NCI-H2227 treated with DMSO at 0.1 percent for 48 hours (cell line): Measurements from ENCODE around the gene ANKRD24.
"Not testable (repeated sequence)": the region's sequence is repeated elsewhere in the genome, so short reads cannot be mapped to it uniquely, and the experiment has no call there.

ENCODE experiments used
- DNase-seq: peaks from one replicate; lab custom pipeline; 2025; lab: John Stamatoyannopoulos, UW

The ANKRD24 gene

DNA sequence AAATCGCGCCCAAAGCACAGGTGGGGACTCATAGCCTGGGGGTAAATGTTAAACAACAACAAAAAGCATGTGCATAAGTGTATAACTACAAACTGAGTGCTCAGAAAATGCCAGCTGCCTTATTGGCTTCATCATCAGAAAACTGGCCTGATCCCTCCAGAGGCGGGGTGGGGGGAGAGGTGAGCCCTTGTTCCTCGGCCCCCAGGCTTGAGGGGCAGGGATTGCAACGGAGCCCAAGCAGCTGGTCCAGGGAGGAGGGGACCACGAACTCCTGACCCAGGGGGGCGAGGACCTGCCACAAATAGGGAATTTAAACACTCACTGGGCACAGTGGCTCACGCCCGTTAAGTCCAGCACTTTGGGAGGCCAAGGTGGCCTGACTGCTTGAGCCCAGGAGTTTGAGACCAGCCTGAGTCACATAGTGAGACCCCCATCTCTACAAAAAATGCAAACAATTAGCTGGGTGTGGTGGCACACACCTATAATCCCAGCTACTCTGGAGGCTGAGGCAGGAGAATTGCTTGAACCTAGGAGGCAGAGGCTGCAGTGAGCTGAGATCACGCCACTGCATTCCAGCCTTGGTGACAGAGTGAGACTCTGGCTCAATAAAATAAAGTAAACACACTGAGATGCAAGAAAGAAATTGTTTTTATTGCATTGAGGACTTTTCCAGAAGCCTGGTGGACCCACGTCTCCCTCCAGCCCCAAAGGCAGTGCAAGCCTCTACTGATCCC, 8.8 kb upstream of the ANKRD24 start:
- DNase-seq: no peak

DNA sequence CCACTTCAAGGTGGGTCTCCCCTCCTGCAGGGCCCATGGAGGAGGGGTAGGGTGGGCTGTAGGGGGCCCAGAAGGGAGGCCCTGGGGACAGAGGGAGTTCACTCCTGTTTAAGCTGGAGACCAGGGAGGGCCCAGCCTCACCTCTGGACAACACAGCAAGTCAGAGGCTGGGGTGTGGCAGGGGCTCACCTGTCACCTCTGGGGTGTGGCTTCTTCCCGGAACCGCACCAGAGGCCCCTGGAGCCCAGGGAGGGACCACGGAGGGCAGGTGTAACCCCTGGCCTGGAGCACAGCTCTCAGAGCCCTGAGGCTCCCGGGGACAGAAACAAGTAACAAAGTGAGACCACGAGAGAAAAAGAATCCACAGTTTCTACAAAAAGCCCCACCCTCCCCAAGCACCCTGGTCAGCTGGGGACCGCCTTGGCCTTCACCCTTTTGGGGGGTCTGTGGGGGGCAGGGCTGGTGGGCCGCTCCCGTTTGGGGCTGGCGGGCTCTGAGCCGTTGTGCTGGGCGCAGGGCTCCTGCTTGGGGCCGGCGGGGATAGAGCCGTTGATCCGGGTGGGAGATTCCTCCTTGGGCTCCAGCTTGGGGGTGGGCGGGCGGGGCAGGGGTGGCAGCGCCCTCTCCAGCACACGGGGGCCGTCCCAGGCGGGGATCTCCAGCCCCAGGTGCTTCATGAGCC, 8.1 kb upstream of the ANKRD24 start:
- no peak for DNase-seq

DNA sequence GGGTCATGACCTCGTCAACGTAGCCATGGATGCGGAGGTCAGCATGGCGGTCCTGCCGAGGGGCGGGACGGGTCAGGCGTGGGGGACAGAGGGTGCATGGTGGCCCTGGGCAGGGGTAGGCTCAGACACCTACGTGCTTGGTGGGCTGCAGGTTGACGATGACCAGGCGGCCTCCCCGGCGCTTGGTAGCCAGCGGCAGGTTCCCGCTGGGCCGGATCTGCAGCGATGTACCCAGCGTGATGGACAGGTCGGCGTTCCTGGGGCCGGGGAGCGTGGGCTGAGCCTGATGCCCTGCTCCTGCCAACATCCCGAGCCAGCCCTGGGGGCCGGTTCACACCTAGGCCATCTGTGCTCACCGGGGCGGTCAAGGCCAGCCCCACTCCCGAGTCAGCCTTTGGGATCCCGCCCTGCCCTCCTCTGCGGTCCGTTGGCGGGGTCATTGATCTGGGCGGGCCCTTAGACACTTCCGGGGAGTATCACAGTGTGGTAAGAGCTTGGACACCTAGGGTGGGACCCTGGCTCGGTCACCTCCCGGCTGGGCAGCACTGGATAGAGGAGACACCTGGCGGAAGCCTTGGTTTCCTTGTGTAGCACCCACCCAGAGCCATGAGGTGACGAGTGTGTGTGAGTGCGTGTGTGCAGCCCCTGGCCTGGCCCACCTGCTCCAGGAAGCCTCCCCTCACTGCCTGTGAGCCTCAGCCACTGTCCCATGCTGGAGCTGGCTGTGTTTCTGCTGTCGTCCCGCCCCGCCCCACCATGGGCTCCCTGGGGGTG, 7.4 kb upstream of the ANKRD24 start:
- no peak for DNase-seq

DNA sequence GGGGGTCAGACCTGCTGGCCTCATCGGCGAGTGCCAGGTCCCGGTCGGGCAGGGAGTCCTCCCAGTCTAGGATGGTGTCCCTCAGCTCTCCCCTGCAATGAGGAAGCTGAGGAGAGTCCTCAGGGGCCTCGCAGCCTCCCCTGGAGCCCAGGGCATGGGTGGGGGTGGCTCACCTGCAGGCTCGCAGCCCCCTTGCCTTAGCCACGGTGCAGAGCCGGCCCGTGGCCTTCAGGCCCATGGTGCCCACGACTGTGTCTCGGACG, 6.9 kb upstream of the ANKRD24 start:
- DNase-seq: no peak

DNA sequence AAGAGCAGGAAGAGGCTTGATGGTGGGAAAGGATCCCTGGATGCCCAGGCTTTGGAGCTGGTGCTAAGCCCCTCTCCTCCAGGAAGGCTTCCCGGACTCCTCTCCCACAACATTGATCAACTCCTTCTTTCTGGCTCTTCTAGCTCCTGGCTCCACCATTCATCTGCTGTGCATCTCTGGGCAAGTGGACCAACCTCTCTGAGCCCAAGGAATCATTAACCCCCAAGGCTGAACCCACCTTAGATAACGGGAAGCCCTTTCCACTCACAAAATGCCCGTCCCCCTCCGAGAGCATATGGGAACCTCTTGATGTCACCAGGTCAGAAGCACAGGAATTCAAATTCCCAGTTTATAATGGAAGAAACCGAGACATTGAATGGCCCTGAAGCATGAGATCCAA, 5.3 kb upstream of the ANKRD24 start:
- DNase-seq: no peak

DNA sequence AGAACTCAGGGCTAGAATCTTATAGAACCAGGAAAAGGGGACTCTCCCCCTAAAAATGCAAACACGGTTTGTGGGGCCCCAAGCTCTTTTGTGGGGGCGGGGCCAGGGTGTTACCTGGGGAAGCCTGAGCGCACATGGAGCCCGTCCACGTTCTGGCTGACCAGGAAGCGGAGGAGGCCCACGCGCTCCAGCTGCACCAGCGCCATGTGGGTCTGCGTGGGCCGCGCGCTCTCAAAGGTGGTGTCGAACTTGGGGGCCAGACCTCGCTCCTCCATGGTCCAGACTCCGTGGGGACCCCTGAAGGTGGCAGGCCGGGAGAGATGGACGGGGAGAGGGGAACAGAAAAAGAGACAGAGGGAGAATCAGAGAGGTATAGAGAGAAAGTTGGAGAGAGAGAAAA, 3.5 kb upstream of the ANKRD24 start:
- DNase-seq: no peak

DNA sequence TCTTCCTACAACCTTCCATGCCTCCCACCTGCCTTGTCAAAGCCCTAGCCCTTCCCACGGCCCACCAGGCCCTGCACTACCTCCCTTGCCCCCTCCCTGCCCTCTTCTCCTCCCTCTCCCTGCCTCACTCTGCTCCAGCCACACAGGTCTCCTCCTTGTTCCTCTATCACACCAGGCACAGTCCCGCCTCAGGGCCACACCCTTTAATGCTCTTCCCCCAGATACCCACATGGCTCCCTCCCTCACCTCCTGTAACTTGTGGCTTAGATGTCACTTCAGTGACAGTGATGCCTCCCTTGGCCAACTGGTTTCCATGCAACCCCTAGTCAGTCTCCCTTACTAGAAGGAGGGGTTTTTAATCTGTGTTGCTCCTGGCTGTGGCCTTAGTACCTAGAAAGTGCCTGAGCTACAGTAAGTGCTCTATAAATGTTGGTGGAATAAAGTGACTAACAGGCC, 1.4 kb upstream of the ANKRD24 start:
- no peak for DNase-seq

DNA sequence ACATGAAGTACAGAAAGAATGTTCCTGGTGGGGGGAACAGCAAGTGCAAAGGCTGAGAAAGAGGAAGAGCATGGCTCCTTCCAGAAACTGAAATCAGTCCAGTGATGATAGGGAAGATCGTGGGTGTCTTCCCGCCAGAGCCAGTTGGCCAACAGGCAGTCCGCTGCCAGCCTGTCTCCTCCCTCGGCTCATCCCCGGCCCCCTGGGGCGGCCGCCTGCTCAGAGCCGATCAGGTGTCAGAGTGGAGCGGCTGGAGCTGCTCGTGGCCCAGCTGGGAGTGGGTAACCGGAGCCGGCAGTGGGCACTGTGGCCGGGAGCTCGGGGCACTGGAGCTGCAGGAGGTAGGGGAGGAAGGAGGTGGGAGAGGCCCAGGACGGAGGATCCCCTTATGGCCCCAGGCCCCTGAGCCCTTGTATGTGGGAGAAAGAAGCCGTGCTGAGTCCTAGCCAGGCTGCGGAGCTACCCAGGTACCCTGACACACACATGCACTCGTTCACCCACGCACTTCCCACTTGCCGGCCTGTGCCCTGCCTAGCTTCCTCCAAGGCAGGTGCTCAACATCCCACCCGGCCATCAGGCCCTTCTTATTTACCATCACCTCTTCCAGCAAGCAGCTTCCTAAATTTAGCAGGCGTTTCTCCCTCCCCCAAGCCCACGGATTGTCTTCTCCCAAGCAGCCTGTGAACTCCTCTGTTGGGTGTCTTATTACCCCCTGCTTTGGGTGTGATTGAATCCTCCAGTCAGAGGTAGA, 1.7 kb downstream of the ANKRD24 start:
- peak; percentile 6 for DNase-seq

DNA sequence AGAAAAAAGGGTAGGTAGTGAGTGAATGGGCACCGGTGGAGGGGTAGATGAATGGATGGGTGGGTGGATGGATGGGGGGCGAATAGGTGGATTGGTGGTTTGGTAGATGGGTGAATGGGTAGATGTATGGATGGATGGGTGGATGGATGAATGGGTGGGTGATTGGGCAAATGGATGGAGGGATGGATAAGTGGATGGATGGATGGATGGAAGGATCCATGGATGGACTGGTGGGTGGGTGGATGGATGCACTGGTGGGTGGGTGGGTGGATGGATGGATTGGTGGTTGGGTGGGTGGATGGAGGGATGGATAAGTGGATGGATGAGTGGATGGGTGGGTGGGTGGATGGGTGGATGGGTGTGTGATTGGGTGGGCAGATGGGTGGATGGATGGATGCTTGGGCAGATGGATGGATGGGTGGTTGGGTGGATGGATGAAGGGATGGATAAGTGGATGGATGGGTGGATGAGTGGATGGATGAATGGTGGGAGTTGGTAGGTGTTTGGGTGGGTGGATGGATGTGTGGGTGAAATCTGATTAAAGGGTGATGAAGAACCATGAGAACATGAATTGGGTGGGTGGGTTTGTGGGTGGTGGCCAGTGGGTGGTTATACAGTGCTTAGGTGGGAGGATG, 2.3 kb downstream of the ANKRD24 start:
- DNase-seq: no peak

DNA sequence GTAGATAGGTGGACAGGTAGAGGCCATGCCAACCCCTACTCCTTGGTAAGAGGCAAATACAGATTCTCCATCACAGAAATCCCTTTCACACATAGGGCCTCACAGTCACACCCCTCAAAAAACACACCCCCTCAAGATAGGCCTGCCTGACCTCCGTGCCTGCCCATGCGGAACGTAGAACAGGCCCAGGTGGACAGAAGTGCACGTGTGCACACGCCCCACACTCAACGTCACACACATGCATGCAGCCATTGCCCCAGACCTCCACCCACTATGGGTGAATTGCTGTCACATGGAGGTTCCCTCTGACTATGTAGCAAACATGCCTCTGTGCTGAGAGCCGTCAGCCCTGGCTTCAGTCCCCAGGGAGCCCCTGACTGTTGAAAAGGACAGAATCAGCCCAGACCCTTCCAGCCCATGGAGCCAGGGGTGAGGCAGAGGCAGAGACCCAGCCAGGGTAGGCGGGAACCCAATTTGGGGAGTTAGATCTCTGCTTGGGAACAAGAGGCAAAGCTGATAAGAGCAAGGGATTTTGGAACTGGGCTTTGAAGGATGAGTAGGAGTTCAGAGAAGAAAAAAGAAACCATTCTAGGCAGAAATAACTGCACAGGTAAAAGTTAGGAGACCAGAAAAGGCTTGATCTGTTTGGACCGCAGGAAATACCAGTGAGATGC, 3.1 kb downstream of the ANKRD24 start:
- no peak for DNase-seq

DNA sequence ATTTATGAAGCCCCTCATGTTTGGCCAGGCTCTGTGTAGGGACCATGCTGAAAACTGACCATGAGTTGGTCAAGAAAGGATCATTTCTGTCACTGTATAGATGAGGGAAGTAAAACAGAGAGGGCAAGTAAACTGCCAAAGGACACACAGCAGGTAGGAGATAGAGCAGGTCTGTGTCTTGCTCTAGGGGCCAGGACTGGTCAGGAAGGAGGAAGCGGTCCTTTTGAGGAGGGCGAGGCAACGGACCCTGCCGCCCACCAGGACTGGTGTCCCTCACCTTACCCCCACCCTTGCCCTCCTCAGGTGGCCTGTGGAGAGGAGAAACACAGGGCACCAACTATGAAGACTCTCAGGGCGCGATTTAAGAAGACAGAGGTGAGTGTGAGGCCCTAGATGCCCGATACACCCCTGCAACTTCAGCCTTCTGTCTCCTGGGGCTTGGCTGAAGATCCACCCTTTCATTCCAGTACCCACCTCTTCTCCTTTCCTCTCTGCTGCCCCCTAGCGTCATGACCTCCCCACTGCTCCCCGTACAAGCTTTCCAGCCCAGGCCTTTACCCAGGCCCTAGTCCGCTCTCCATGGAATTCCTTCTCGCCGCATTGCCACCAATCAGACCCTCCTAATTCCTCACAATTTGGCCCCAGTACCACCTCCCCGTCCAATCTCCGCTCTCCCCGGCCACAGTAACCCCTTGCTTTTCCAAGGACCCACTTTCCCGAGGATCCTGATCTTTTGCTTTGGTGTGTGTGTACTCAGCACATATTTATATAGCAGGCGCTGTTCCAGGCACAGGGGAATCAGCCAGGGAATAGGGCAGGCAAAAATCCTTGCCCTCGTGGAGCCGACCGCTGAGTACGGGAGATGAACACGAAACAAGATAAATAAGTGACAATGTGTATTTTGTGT, 3.9 kb downstream of the ANKRD24 start:
- peak; percentile 19 for DNase-seq

DNA sequence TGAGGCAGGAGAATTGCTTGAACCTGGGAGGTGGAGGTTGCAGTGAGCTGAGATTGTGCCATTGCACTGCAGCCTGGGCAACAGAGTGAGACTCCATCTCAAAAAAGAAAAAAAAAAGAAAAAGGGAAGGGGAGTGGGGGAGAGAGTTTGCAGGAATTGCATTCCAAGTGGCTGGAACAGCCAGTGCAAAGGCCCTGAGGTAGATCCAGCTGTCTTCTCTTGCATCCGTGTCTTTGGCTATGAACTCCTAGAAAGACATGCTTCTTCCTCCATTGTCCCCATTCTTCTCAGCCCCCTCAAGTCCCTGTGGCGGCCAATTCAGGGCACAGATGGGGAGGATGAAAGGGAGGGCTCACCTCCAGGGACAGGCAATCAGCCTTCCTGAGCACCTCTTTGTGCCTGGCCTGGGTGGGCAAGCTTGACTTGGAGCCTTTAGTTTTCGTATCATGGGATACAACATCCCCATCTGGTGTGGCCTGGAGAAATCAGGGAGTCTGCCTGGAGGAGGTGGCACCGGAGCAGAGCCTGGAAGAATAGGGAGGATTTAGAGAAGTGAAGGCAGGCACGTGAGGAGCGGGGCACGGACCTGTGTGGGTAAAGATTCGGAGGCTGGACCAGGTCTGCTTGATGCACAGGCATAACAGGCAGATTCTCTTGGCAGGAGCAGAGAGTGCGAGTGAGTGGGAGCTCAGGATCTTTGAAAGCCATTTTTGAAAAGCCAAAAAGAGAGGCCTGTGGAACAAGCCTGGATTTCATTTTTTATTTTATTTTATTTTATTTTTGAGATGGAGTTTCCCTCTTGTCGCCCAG, 5.0 kb downstream of the ANKRD24 start:
- DNase-seq: no peak

DNA sequence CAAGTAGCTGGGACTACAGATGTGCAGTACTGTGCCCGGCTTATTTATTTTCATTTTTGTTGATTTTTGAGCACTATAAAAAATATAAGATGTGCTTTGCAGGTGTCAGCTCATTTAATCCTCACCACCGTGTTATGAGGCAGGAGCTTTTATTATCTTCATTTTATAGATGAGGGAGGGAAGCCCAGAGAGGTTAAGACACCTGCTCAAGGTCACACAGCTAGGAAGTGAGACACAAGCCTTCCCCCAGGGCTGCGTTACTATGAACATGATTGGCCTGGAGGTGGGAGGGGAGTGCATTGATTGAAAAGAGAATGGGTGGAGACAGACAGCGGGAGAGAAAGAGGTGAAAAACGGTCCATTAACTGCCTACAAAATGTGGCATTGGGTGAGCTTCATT, 7.2 kb downstream of the ANKRD24 start:
- no peak for DNase-seq

DNA sequence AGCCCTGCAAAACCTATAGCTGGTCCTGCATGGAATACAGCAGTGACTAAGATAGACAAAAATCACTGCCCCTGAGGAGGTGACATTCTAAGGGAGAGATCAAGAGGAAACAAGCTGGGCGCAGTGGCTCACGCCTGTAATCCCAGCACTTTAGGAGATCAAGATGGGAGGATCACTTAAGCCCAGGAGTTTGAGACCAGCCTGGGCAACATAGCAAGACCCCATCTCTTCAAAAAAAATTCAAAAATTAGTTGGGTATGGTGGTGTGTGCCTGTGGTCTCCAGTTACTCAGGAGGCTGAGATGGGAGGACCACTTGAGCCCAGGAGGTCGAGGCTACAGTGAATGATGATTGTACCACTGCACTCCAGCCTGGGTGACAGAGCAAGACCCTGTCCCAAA, 10.0 kb downstream of the ANKRD24 start:
- not testable (repeated sequence) for DNase-seq

DNA sequence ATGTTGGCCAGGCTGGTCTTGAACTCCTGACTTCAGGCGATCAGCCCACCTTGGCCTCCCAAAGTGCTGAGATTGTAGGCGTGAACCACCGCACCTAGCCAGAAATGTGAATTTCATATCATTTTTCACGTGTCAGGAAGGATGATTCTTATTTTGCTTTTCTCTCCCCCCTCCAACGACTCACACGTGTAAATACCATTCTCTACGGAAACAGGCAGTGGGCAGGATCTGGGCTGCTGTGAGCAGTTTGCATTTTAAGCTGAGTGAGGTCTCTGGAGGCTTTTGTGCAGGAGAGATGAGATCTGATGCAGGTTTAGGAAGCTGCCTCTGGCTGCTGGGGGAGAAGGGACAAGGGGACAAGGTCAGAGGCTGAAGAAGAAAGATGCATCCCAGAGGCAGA, 11.9 kb downstream of the ANKRD24 start:
- no peak for DNase-seq

DNA sequence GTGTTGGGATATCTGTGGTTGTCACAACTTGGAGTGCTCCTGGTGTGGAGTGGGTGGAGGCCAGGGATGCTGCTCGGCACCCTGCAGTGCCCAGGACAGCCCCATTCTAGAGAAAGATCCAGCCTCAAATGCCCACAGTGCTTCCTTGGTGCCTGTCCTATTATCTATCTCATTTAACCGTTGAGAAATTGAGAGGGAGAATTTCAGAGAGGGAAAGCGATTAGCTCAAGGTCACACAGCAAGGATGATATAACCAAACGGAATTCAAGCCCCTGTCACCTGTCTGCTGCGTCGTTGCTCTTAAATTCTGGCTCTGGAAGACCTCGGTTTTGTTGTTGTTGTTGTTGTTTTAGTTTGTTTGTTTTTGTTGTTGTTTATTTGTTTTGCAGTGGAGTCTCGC, 13.5 kb downstream of the ANKRD24 start:
- DNase-seq: no peak

DNA sequence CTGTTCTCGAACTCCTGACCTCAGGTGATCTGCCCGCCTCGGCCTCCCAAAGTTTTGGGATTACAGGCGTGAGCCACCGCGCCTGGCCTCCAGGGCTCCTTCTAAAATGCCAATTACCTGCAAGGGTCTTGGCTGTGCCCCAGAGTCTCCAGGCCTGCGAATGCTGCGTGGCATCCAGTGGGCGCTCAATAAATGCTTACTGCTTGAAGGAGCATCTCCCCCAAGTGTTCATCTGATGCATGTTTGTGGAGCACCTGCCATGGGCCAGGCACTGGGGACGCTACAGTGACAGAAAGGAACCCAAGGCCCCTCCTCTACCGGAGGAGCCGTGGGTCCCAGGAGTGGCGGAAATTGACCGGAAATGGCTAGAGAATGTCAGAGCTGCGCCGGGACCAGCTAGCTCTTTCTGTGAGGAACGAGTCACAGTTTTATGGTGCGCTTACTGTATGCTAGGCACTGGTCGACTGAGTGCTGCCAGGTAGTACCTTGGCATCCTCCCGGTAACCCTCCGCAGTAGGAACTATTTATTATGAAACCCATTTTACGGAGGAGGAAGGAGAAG, 14.2 kb downstream of the ANKRD24 start:
- DNase-seq: no peak

DNA sequence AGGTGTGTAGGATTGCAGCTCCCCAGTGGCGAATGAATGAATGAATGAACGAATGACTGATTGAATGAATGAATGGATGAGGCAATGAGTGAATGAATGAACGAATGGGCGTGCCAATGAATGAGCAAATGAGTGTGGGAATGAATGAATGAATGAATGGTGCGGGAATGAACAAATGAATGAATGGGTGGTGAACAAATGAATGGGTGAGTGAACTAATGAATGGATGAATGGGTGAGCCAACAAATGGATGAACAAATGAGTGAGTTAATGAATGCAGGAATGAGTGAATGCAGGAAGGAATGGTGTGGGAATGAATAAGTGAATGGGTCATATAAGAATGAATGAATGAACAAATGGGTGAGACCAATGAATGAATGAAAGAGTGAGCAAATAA, 14.7 kb downstream of the ANKRD24 start:
- no peak for DNase-seq
